Neuron (in vitro differentiated cells): ENCODE data around the gene MRM3.
"Not testable (repeated sequence)": the region's sequence is repeated elsewhere in the genome, so short reads cannot be mapped to it uniquely, and the experiment has no call there.

Experiments
- H2AFZ ChIP-seq: one replicate; pipeline ENCODE4 v1.6.1; 2013; ENCODE audit warnings: low read depth, mild to moderate bottlenecking, inconsistent platforms, low read length, moderate library complexity
- H3K27me3 ChIP-seq: one replicate; pipeline ENCODE4 v1.6.1; 2013; ENCODE audit warnings: low read length; ENCODE audit not compliant: insufficient read depth
- H3K36me3 ChIP-seq: one replicate; pipeline ENCODE4 v1.6.1; 2013; ENCODE audit warnings: low read length; ENCODE audit not compliant: insufficient read depth
- H3K4me1 ChIP-seq: one replicate; pipeline ENCODE4 v1.6.1; 2013; ENCODE audit warnings: low read length; ENCODE audit not compliant: insufficient read depth
- H3K4me3 ChIP-seq: 2 replicates; pipeline ENCODE4 v1.5.1; 2013; ENCODE audit warnings: mild to moderate bottlenecking, low read length, moderate library complexity
- H3K9me3 ChIP-seq: one replicate; pipeline ENCODE4 v1.6.1; 2013; ENCODE audit warnings: low read length

The MRM3 gene

DNA sequence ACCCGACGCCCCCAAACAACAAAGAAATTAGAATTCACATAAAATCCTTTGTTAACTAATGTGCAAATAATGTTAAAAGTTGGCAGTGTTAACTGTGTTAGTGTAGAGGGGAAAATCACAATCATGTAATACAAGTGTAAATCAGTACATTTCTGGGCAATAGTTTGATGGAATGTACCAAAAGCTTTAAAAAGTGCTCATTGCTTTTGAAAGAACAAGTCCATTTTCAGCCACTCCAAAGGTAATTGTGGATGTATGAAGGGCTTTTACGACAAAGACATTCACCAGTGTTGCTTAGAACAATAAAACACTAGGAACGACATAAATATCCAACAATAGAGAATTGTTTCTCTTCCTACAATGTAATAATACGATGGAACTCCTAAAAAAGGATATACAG, 9.1 kb upstream of the MRM3 start:
- Histone ChIP-seq H3K4me3 (no peak overlapping the region), H3K27me3 (no peaks in the 10 kb centered on the region), H3K36me3 (peaks cover 73% of the 10 kb centered on the region), H3K4me1 (peaks cover 12% of the 10 kb centered on the region), H3K9me3 (no peaks in the 10 kb centered on the region), H2AFZ (no peak overlapping the region)

DNA sequence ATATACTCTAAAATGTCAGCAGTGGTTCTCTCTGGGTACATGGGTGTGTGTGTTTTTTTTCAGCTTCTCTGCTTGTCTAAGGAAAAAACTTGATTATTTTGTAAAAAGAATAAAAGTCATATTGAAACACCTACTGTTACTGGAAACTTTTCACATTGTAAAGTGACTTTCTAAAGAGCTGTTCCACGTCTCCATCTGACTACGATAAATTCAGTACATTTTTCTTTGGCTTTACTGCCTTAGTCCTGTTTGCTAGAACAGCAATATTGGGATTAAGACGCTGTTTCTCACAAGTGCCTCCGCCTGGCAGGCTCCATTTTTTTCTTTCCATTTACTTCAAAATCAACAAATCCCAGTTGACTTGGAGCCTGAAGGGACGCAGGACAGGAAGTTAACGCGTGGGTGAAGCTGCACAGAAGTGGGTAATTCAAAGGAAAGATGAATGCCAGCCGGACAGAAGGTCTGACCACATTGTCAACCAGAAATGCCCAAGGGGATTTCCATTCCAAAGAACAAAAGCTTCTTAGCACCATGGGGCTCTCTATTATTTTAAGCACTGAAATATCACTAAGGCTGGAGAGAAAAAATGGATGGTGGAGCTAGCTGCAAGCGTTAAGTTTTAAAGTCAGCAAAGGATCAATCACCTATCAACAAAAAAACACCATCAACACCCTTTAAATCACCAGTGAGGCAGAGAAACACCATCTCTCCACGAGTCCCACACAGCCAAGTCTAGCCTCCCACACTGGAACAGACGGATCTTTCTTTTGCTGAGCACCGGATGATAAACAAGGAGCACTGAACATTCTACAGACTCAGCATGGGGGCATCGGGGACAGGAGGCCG, 8.5 kb upstream of the MRM3 start:
- peaks cover 12% of the 10 kb centered on the region for H3K4me1 ChIP-seq

GRCh38 chr17:774313-774584, 7.9 kb upstream of the MRM3 start:
- Histone ChIP-seq H3K4me3 (no peak overlapping the region), H3K27me3 (no peaks in the 10 kb centered on the region), H2AFZ (no peak overlapping the region), H3K9me3 (no peaks in the 10 kb centered on the region), H3K4me1 (peaks cover 12% of the 10 kb centered on the region), H3K36me3 (peaks cover 78% of the 10 kb centered on the region)

More for the DNA sequence above, 8.5 kb upstream of the MRM3 start:
- Histone ChIP-seq H3K9me3 (no peaks in the 10 kb centered on the region), H3K36me3 (peaks cover 80% of the 10 kb centered on the region), H3K27me3 (no peaks in the 10 kb centered on the region), H2AFZ (no peak overlapping the region), H3K4me3 (no peak overlapping the region)

GRCh38 chr17:778096-778495, 4.1 kb upstream of the MRM3 start:
- Histone ChIP-seq H3K27me3 (no peaks in the 10 kb centered on the region), H3K36me3 (peaks cover 56% of the 10 kb centered on the region), H3K4me1 (peaks cover 19% of the 10 kb centered on the region), H3K9me3 (no peaks in the 10 kb centered on the region), H2AFZ (no peak overlapping the region), H3K4me3 (no peak overlapping the region)

- H3K36me3 ChIP-seq: peaks cover 24% of the 10 kb centered on the region
- H3K4me3 ChIP-seq: no peak overlapping the region
- peaks cover 18% of the 10 kb centered on the region for H3K4me1 ChIP-seq
- no peaks in the 10 kb centered on the region for H3K27me3 ChIP-seq
- H3K9me3 ChIP-seq: no peaks in the 10 kb centered on the region
- no peak overlapping the region for H2AFZ ChIP-seq
Observed at GRCh38 chr17:784143-784542, 2.0 kb downstream of the MRM3 start.

DNA sequence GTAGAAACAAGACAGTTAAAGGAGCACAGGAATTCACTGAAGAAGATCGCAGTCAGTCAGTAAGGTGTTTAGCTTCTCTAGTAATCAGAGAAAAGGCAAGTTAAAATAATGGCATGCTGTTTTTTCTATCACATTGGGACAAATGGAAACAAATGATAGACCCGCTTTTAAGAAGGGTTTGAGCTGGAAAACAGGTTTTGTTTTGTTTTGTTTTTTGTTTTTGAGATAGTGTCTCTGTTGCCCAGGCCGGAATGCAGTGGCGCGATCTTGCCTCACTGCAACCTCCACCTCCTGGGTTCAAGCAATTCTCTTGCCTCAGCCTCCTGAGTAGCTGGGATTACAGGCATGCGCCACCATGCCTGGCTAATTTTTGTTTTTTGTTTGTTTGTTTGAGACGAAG, 3.7 kb downstream of the MRM3 start:
- not testable (repeated sequence) for H3K4me3 ChIP-seq, H3K27me3 ChIP-seq
- peaks cover 33% of the 10 kb centered on the region for H3K36me3 ChIP-seq

DNA sequence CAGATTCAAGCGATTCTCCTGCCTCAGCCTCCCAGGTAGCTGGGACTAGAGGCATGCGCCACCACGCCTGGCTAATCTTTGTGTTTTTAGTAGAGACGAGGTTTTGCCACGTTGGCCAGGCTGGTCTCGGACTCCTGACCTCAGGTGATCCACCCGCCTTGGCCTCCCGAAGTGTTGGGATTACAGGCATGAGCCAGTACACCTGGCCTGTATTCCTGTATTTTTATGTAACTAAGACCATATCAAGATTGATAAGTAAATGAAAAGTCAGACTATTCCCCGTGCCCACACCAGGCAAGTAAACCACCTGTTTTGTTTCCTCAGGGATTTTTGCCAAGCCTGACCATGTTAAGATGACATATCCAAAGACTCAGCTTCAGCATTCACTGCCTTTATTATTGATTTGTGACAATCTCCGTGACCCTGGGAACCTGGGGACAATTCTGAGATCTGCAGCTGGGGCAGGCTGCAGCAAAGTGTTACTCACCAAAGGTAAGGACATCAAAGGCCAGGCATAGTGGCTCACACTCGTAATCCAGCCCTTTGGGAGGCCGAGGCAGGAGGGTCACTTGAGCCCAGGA, 5.6 kb downstream of the MRM3 start:
- Histone ChIP-seq H3K4me3 (no peak overlapping the region), H3K4me1 (peaks cover 13% of the 10 kb centered on the region), H3K9me3 (no peaks in the 10 kb centered on the region), H2AFZ (no peak overlapping the region), H3K36me3 (peaks cover 47% of the 10 kb centered on the region), H3K27me3 (no peaks in the 10 kb centered on the region)

More for the DNA sequence above, 3.7 kb downstream of the MRM3 start:
- H2AFZ ChIP-seq, H3K9me3 ChIP-seq: not testable (repeated sequence)
- peaks cover 18% of the 10 kb centered on the region for H3K4me1 ChIP-seq

DNA sequence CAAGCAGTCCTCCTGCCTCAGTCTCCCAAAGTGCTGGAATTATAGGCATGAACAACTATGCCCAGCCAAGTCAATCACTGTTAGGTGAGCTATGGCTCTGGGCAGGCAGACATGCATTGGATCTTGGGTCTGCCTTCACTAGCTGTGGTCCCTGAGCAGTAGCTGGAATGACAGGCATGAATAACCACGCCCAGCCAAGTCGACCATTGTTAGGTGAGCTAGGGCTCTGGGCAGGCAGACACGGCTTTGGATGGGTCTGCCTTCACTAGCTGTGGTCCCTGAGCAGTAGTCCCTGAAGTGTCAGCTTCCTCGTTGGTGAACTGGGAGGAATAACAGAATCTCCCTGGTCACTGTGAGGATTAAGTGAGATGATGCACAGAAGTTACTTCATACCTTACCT, 6.4 kb downstream of the MRM3 start:
- Histone ChIP-seq H3K9me3 (no peaks in the 10 kb centered on the region), H3K4me3 (no peak overlapping the region), H3K36me3 (peaks cover 47% of the 10 kb centered on the region), H3K4me1 (peaks cover 6% of the 10 kb centered on the region), H2AFZ (no peak overlapping the region), H3K27me3 (no peaks in the 10 kb centered on the region)

DNA sequence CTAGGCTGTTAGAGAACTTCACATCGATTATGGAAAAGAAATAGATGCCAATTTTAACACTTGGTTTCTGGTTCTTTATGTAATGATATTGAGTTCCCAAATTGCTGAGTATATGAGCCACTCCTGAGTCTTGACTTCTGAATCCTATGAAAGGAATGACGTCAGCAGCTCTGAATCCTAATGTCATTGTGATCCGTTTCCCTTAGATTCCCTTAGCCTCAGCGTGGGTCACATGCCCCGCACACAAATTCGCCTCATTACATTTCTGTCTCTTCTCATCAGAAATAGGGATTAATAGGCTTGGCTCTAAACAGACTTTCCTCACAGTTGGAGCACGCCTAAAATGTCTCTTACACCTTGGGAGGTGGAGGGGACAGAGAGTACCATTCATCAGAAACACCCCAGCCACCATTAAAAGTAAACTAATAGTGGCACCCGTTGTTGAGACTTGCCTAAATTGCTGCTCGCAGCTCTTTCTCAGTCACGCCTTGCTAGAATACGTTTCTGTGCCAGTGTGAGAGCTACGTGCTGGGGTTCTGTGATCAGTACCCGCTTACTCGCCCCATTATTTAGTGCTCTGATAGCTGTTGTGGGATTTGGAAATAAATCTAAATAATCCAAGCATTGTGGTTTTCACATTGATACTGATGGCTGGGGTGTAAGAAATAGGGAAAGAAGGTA, 7.1 kb downstream of the MRM3 start:
- H3K9me3 ChIP-seq: no peaks in the 10 kb centered on the region
- H2AFZ ChIP-seq: no peak overlapping the region
- H3K27me3 ChIP-seq: no peaks in the 10 kb centered on the region
- peaks cover 44% of the 10 kb centered on the region for H3K36me3 ChIP-seq
- H3K4me1 ChIP-seq: no peaks in the 10 kb centered on the region
- no peak overlapping the region for H3K4me3 ChIP-seq

DNA sequence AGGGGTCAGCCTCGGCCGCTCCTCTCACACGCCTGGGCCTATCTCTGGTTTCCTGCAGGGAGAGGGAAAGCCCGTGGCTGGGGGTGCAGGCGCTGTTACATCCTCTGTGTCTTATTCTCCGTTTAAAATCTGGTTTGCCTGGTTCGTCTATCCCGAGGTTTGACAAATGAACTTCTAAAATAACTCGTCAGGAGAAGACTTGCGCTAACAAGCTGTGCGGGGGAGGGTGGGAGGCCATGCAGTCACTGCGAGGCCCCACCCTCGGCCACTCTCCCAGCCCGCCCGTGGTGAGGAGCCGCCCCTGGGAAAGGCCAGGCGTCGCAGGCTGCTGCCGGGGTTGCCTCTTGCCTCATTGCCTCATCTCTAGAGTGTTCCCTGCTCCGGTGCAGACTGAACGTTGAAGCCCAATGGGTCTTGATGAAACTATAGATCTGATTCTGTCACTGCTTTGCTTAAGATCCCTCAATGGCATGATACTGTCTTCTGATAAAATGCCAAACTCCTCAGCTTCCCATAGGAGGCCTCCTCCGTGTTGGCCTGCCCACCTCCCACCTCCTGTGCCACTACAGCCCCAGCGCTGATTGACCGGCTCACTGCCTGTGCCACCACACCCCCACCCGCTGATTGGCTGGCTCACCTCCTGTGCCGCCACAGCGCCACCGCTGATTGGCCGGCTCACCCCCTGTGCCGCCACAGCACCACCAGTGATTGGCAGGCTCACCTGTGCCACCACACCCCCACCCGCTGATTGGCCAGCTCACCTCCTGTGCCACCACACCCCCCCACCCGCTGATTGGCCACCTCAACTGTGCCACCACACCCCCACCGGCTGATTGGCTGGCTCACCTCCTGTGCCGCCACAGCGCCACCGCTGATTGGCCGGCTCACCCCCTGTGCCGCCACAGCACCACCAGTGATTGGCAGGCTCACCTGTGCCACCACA, 8.0 kb downstream of the MRM3 start:
- H3K4me1 ChIP-seq, H3K9me3 ChIP-seq, H3K27me3 ChIP-seq, H3K4me3 ChIP-seq, H2AFZ ChIP-seq: not testable (repeated sequence)
- H3K36me3 ChIP-seq: peaks cover 38% of the 10 kb centered on the region

- not testable (repeated sequence) for H3K27me3 ChIP-seq, H3K9me3 ChIP-seq, H2AFZ ChIP-seq, H3K4me3 ChIP-seq
- H3K4me1 ChIP-seq: peaks cover 12% of the 10 kb centered on the region
- peaks cover 40% of the 10 kb centered on the region for H3K36me3 ChIP-seq
Observed at GRCh38 chr17:790874-791247, 8.7 kb downstream of the MRM3 start.

DNA sequence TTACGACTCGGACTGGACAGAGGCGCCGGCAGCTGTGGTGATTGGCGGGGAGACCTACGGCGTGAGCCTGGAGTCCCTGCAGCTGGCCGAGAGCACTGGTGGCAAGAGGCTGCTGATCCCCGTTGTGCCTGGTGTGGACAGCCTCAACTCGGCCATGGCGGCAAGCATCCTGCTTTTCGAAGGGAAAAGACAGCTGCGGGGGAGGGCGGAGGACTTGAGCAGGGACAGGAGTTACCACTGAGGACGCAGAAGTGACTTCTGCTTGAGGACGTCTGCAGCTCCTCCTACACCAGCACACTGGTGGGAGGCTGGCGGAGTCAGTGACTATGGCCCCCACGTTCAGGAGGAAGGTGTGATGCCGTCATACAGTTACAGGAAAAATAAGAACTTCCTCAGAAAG, 9.7 kb downstream of the MRM3 start:
- peaks cover 47% of the 10 kb centered on the region for H3K36me3 ChIP-seq
- no peak overlapping the region for H2AFZ ChIP-seq
- H3K27me3 ChIP-seq: no peaks in the 10 kb centered on the region
- H3K4me1 ChIP-seq: peaks cover 12% of the 10 kb centered on the region
- H3K4me3 ChIP-seq: no peak overlapping the region
- no peaks in the 10 kb centered on the region for H3K9me3 ChIP-seq

DNA sequence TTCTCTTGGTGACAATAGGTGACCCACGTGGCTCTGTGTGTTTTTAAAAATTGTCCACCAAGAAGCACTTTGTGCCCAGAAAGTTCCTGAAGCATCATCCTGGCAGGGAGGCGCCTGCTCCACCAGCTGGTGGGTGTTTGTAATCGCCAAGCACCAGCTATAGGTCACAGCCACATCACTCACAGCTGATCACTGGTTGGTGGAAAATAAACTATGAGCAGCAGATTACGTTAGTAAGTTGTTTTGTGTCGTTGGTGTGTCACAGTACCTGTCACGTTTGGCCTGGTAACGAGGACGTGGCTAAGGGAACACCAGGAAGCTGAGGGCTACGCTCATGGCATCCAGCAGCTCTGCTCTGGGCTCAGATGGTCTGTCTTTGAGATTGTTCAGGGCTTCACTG, 10.1 kb downstream of the MRM3 start:
- Histone ChIP-seq H3K36me3 (peaks cover 52% of the 10 kb centered on the region), H3K4me1 (peaks cover 12% of the 10 kb centered on the region), H3K9me3 (no peaks in the 10 kb centered on the region), H2AFZ (no peak overlapping the region), H3K27me3 (no peaks in the 10 kb centered on the region), H3K4me3 (no peak overlapping the region)
